ENCODE data around the gene CHI3L1.

CHI3L1 gene

GRCh38 chr1:203165800-203166161, 20.7 kb downstream of the CHI3L1 start:
- Histone ChIP-seq H3K36me3 (ENCODE audit: control insufficient read depth, insufficient read depth, low read length) (no peaks in the 10 kb centered on the region), H3K27me3 (replicated peaks; ENCODE audit: control insufficient read depth, insufficient read depth, low read length) (no peaks in the 10 kb centered on the region; the same call in 1 of the 2 replicates), H3K4me3 (replicated peaks; ENCODE audit: low read depth, low read length) (no peak overlapping the region)
- DNase-seq (ENCODE audit: extremely low read depth, insufficient read length) = no peak
- TF ChIP-seq, protein P1, sequence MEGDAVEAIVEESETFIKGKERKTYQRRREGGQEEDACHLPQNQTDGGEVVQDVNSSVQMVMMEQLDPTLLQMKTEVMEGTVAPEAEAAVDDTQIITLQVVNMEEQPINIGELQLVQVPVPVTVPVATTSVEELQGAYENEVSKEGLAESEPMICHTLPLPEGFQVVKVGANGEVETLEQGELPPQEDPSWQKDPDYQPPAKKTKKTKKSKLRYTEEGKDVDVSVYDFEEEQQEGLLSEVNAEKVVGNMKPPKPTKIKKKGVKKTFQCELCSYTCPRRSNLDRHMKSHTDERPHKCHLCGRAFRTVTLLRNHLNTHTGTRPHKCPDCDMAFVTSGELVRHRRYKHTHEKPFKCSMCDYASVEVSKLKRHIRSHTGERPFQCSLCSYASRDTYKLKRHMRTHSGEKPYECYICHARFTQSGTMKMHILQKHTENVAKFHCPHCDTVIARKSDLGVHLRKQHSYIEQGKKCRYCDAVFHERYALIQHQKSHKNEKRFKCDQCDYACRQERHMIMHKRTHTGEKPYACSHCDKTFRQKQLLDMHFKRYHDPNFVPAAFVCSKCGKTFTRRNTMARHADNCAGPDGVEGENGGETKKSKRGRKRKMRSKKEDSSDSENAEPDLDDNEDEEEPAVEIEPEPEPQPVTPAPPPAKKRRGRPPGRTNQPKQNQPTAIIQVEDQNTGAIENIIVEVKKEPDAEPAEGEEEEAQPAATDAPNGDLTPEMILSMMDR (IDR thresholded peaks at IDR 0.05; ENCODE audit: insufficient read depth, low read length, poor library complexity, severe bottlenecking) = no peak

DNA sequence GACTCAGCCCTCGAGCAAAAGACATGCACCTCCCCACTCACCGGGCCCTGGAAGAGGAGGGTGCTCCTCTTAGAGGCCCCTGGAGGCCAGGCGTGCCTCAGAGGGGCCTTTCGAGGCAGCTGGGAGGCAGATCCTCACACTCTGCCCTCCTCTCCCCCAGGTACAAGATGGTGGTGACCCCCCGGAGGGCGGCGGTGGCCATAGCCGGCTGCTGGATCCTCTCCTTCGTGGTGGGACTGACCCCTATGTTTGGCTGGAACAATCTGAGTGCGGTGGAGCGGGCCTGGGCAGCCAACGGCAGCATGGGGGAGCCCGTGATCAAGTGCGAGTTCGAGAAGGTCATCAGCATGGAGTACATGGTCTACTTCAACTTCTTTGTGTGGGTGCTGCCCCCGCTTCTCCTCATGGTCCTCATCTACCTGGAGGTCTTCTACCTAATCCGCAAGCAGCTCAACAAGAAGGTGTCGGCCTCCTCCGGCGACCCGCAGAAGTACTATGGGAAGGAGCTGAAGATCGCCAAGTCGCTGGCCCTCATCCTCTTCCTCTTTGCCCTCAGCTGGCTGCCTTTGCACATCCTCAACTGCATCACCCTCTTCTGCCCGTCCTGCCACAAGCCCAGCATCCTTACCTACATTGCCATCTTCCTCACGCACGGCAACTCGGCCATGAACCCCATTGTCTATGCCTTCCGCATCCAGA, 21.3 kb downstream of the CHI3L1 start:
- H3K36me3 ChIP-seq (ENCODE audit: control insufficient read depth, insufficient read depth, low read length) = no peaks in the 10 kb centered on the region
- no peaks in the 10 kb centered on the region; the same call in 1 of the 2 replicates for H3K27me3 ChIP-seq (replicated peaks; ENCODE audit: control insufficient read depth, insufficient read depth, low read length)
- DNase-seq (ENCODE audit: extremely low read depth, insufficient read length) = no peak
- TF ChIP-seq, protein P1 (IDR thresholded peaks at IDR 0.05; ENCODE audit: insufficient read depth, low read length, poor library complexity, severe bottlenecking) = no peak
- H3K4me3 ChIP-seq (replicated peaks; ENCODE audit: low read depth, low read length) = no peak overlapping the region

DNA sequence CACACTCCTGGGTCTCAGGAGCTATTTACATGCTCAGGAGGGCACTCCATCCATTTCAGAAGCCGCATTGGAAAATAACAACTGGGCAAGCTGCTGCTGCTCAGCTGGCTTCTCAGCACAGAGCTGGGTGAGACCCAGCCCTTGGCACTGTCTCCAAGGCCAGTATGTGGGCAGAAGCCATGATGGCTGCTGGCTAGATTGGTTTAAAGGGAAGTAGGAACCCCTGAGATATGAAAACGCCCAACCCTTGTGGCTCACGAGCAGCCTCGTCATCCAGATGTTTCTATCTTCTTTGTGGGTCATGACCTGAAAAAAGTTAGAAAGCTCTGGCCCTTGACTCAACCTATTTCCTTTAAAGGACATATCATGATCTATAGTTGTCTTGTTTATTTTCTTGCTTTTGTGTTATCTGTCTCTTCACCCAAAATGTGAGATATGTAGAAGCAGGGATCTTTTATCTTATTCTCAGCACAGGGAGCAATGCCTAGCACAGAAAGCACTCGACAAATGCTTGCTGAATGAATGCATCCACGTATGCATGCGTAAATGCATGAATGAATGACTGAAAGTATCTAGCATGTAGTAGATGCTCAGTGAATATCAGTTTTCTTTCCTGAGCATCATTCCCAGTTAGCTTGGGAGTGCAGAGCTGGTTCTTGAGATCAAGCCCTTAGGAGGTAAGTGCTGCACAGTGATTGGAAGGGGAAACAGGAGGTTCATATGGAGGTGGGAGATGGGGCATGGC, 22.4 kb downstream of the CHI3L1 start:
- Histone ChIP-seq H3K36me3 (ENCODE audit: control insufficient read depth, insufficient read depth, low read length) (no peaks in the 10 kb centered on the region), H3K4me3 (replicated peaks; ENCODE audit: low read depth, low read length) (no peak overlapping the region), H3K27me3 (replicated peaks; ENCODE audit: control insufficient read depth, insufficient read depth, low read length) (no peaks in the 10 kb centered on the region; the same call in 1 of the 2 replicates)
- TF ChIP-seq, protein P1 (IDR thresholded peaks at IDR 0.05; ENCODE audit: insufficient read depth, low read length, poor library complexity, severe bottlenecking) = no peak
- DNase-seq (ENCODE audit: extremely low read depth, insufficient read length) = no peak

DNA sequence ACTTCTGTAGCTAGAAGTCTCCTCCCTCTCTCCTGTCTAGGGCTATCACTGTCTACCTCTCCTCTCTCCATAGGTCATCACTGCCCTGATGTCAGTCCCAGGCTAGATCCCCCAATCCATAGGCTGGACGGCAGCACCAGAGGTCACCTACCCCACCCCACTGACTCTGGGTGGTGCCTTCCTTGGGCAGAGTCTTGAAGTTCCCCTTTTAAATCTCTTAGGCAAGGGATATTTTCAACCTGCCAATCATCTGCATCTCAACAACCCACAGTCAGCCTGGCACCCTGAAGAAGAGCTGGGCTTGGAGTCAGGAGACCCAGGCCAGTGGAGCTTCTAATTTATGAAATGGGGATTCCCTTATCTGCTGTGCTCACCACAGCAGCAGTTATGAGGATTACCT, 24.1 kb downstream of the CHI3L1 start:
- DNase-seq (ENCODE audit: extremely low read depth, insufficient read length) = no peak
- Histone ChIP-seq H3K27me3 (replicated peaks; ENCODE audit: control insufficient read depth, insufficient read depth, low read length) (no peaks in the 10 kb centered on the region; the same call in 1 of the 2 replicates), H3K4me3 (replicated peaks; ENCODE audit: low read depth, low read length) (no peak overlapping the region), H3K36me3 (ENCODE audit: control insufficient read depth, insufficient read depth, low read length) (no peaks in the 10 kb centered on the region)
- TF ChIP-seq, protein P1 (IDR thresholded peaks at IDR 0.05; ENCODE audit: insufficient read depth, low read length, poor library complexity, severe bottlenecking) = no peak

DNA sequence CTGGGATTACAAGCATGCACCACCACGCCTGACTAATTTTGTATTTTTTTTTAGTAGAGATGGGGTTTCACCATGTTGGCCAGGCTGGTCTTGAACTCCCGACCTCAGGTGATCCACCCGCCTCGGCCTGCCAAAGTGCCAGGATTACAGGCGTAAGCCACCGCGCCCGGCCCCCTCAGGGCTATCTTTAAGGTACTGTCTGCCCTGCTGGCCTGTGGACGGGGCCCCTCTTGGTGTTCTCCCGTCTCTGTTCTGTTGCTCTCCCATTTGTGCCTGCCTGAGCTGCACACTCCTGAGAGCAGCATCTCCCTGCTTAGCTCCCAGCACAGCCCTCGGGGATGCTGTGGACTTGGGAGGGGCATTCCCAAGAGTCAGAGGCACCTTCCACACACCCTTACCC, 24.8 kb downstream of the CHI3L1 start:
- Histone ChIP-seq H3K27me3 (replicated peaks; ENCODE audit: control insufficient read depth, insufficient read depth, low read length) (no peaks in the 10 kb centered on the region; the same call in 1 of the 2 replicates), H3K4me3 (replicated peaks; ENCODE audit: low read depth, low read length) (no peak overlapping the region), H3K36me3 (ENCODE audit: control insufficient read depth, insufficient read depth, low read length) (no peaks in the 10 kb centered on the region)
- TF ChIP-seq, protein P1 (IDR thresholded peaks at IDR 0.05; ENCODE audit: insufficient read depth, low read length, poor library complexity, severe bottlenecking) = no peak
- DNase-seq (ENCODE audit: extremely low read depth, insufficient read length) = no peak
